ENCODE results near the gene ALB. TPM values are rescaled to one million over a fixed set of nuclear protein-coding genes. Genes with fewer than 3 reads are reported as not detected.

Gene ALB
- total and polyA plus RNA-seq, 2 experiments from 2014 or later, result not detected

DNA sequence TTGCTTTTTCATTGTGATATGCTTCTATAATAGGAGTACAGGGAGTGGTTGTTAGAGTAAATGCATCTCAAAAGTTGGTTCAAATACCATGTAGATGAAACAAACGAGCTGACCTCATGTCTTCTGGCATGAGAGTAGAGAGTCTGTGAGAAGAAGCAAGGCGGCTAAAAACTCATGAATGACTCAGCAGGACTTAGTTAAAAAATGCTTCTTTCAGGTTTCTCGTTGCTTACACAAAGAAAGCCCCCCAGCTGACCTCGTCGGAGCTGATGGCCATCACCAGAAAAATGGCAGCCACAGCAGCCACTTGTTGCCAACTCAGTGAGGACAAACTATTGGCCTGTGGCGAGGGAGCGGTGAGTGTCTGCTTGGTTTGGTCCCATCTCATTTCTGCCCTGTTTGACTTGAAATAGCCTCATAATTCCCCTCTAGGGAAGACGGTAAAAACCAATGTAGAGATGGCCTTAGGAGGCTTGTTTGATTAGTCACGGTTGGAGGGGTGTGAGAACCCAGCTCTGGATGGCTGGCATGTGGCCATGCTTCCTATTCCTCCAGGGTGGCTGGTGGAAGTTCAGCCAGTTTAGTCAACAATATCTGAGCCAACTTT, 46.4 kb downstream of the ALB start:
- in situ Hi-C loops (cut with MboI), result no loop called here
- Histone ChIP-seq H3K4me3 (peak overlapping the region; percentile 41), H3K9ac (peak overlapping the region; percentile 61)

DNA sequence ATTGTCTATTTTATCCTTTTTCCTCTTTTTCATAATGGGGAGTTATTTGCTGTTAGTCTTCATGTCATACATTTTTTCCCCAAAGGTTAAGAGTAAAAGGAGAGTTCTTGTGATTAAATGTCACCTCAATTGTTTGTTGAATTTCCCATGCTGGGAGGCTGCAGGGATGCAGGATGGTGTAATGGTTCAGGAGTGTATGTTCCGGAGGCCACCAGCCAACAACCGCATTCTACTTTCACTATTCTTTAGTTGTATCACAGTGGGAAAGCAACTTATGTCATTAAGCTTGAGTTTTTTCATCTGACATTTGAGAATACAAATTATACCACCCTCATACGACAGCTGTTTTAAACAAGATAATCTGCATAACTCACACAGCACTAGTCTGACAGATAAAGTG, 47.3 kb downstream of the ALB start:
- H3K27ac ChIP-seq, result peak overlapping the region; percentile 93
- TF ChIP-seq EZH2 (IDR thresholded peaks at IDR 0.05; ENCODE audit: insufficient read depth, poor library complexity, severe bottlenecking), result no peak
- no peak for TF ChIP-seq EZH2phosphoT487 (IDR thresholded peaks at IDR 0.05; ENCODE audit: insufficient read depth, low read depth)
- peaks cover 20% of the 10 kb centered on the region for H3F3A ChIP-seq (ENCODE audit: insufficient read depth)
- no peaks in the 10 kb centered on the region for H4K20me1 ChIP-seq (ENCODE audit: insufficient read depth)
- no peaks in the 10 kb centered on the region for H3K36me3 ChIP-seq (ENCODE audit: low read depth)
- in situ Hi-C loops (cut with MboI), result no loop called here
- 45 to 46% methylated on average over 3 of the region's 3 CpGs for WGBS, 2 experiments (ENCODE audit: low coverage in 1 of 2, low lambda C conversion rate in 2 of 2, missing lambda C conversion rate in 2 of 2)
- 0 out of 2 replicates have a peak overlapping the region, but pooled peaks have one; percentile 61 for H3K9ac ChIP-seq
- DNase-seq, result peak; percentile 58
- no peaks in the 10 kb centered on the region for H3K79me2 ChIP-seq (ENCODE audit: insufficient read depth)
- peaks cover 40% of the 10 kb centered on the region for H3K4me1 ChIP-seq (ENCODE audit: insufficient read depth)
- H2AFZ ChIP-seq, result no peak overlapping the region
- H3K4me2 ChIP-seq (ENCODE audit: unreplicated experiment), result peak overlapping the region; percentile 61
- H3K4me3 ChIP-seq, result no peak overlapping the region
- H3K9me3 ChIP-seq (ENCODE audit: low read depth), result no peaks in the 10 kb centered on the region
- H3K27me3 ChIP-seq (replicated peaks; ENCODE audit: insufficient read depth), result no peaks in the 10 kb centered on the region
- no peaks in the 10 kb centered on the region for H3K9me2 ChIP-seq (ENCODE audit: insufficient read depth)

More for the DNA sequence above, 46.4 kb downstream of the ALB start:
- Histone ChIP-seq H3K36me3 (ENCODE audit: low read depth) (no peaks in the 10 kb centered on the region), H3K9me3 (ENCODE audit: low read depth) (no peaks in the 10 kb centered on the region), H3K9me2 (ENCODE audit: insufficient read depth) (no peaks in the 10 kb centered on the region), H2AFZ (peak overlapping the region; percentile 80), H3K79me2 (ENCODE audit: insufficient read depth) (no peaks in the 10 kb centered on the region), H3F3A (ENCODE audit: insufficient read depth) (peaks cover 20% of the 10 kb centered on the region), H3K27me3 (replicated peaks; ENCODE audit: insufficient read depth) (no peaks in the 10 kb centered on the region), H3K4me2 (ENCODE audit: unreplicated experiment) (peak overlapping the region; percentile 61), H3K4me1 (ENCODE audit: insufficient read depth) (peaks cover 40% of the 10 kb centered on the region), H4K20me1 (ENCODE audit: insufficient read depth) (no peaks in the 10 kb centered on the region), H3K27ac (peak overlapping the region; percentile 93)
- peak; percentile 95 for DNase-seq
- no peak for TF ChIP-seq EZH2phosphoT487 (IDR thresholded peaks at IDR 0.05; ENCODE audit: insufficient read depth, low read depth)
- no peak for TF ChIP-seq EZH2 (IDR thresholded peaks at IDR 0.05; ENCODE audit: insufficient read depth, poor library complexity, severe bottlenecking)
- 39 to 44% methylated on average over 9 of the region's 9 CpGs for WGBS, 2 experiments (ENCODE audit: low coverage in 1 of 2, low lambda C conversion rate in 2 of 2, missing lambda C conversion rate in 2 of 2)

DNA sequence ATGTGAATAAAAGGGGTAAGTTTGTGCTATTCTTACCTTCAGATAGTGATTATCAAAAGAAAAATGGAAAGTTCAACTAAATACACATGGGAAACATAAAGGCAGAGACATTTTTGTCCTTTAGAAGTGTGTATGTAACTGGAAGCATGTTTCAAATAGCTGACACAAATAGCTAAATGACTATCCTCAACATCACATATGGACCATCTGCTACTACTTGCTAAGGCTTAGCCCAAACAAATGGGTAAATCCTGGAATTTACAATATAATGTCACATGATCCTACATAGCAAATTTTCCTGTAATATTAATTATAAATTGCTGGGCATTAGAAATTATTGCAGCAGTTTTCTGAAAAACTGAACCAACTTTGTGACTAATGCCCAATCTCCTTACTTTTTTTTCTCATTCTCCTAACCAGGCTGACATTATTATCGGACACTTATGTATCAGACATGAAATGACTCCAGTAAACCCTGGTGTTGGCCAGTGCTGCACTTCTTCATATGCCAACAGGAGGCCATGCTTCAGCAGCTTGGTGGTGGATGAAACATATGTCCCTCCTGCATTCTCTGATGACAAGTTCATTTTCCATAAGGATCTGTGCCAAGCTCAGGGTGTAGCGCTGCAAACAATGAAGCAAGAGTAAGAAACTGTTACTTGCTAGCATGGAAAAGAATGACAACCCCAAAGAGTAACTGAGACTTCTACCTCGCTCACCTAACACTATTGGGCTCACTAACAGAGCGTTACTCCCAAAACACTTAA, 48.1 kb downstream of the ALB start:
- no peak overlapping the region for H3K4me2 ChIP-seq (ENCODE audit: unreplicated experiment)
- no peak overlapping the region for H2AFZ ChIP-seq
- no peaks in the 10 kb centered on the region for H3K9me3 ChIP-seq (ENCODE audit: low read depth)
- DNase-seq, result peak; percentile 42
- H3K27me3 ChIP-seq (replicated peaks; ENCODE audit: insufficient read depth), result no peaks in the 10 kb centered on the region
- no peaks in the 10 kb centered on the region for H3K9me2 ChIP-seq (ENCODE audit: insufficient read depth)
- no peak overlapping the region for H3K4me3 ChIP-seq
- 82 to 84% methylated on average over 4 of the region's 4 CpGs for WGBS, 2 experiments (ENCODE audit: low coverage in 1 of 2, low lambda C conversion rate in 2 of 2, missing lambda C conversion rate in 2 of 2)
- H3K4me1 ChIP-seq (ENCODE audit: insufficient read depth), result peaks cover 40% of the 10 kb centered on the region
- no peaks in the 10 kb centered on the region for H3K36me3 ChIP-seq (ENCODE audit: low read depth)
- no peak overlapping the region for H3K27ac ChIP-seq
- H3K79me2 ChIP-seq (ENCODE audit: insufficient read depth), result no peaks in the 10 kb centered on the region
- TF ChIP-seq EZH2phosphoT487 (IDR thresholded peaks at IDR 0.05; ENCODE audit: insufficient read depth, low read depth) (no peak), EZH2 (IDR thresholded peaks at IDR 0.05; ENCODE audit: insufficient read depth, poor library complexity, severe bottlenecking) (no peak)
- peaks cover 20% of the 10 kb centered on the region for H3F3A ChIP-seq (ENCODE audit: insufficient read depth)
- no peaks in the 10 kb centered on the region for H4K20me1 ChIP-seq (ENCODE audit: insufficient read depth)
- in situ Hi-C loops (cut with MboI), result no loop called here
- H3K9ac ChIP-seq, result no peak overlapping the region

DNA sequence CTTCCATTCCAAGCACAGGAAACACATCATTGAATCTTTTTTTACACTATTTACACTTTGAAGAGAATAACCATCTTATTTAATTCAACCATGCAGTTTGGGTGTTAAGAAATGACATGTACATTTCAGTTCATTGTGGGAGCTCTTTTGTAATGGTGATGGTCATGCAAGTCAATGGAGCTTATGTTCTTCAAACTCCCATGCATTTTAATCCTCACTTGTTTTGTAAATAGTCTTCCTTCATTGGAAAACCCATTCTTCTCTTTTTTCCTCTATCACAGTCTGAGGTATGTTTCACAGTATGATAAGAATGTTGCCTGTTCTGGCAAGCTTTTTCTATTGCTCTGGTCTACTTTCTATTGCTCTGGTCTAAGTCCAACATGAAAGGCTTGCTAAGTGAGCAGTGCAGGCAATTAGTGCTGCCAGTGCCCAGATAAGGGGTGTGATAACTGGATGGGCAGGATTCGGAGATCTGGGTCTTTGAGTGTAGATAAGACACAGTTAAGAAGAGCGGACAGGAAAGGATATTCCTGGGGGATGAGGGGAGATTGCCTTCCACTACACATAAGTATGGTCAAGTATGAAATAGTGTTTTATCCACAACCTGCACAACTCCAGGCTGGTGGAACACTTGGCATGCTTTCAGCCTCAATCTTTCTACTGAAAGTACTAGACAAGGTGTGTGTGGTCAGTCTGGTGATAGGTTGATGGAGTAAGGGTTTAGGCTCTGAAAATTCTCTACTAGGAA, 49.0 kb downstream of the ALB start:
- WGBS, 2 experiments (ENCODE audit: low coverage in 1 of 2, low lambda C conversion rate in 2 of 2, missing lambda C conversion rate in 2 of 2), result 61 to 67% methylated on average over 2 of the region's 2 CpGs
- H3K4me3 ChIP-seq, result no peak overlapping the region
- H3K9me2 ChIP-seq (ENCODE audit: insufficient read depth), result no peaks in the 10 kb centered on the region
- H3K9me3 ChIP-seq (ENCODE audit: low read depth), result no peaks in the 10 kb centered on the region
- no peak overlapping the region for H3K4me2 ChIP-seq (ENCODE audit: unreplicated experiment)
- no peak overlapping the region for H2AFZ ChIP-seq
- no peaks in the 10 kb centered on the region for H4K20me1 ChIP-seq (ENCODE audit: insufficient read depth)
- DNase-seq, result no peak
- peaks cover 20% of the 10 kb centered on the region for H3F3A ChIP-seq (ENCODE audit: insufficient read depth)
- H3K9ac ChIP-seq, result no peak overlapping the region
- in situ Hi-C loops (cut with MboI), result no loop called here
- H3K27ac ChIP-seq, result no peak overlapping the region
- no peak for TF ChIP-seq EZH2phosphoT487 (IDR thresholded peaks at IDR 0.05; ENCODE audit: insufficient read depth, low read depth)
- no peak for TF ChIP-seq EZH2 (IDR thresholded peaks at IDR 0.05; ENCODE audit: insufficient read depth, poor library complexity, severe bottlenecking)
- no peaks in the 10 kb centered on the region for H3K79me2 ChIP-seq (ENCODE audit: insufficient read depth)
- H3K27me3 ChIP-seq (replicated peaks; ENCODE audit: insufficient read depth), result no peaks in the 10 kb centered on the region
- H3K4me1 ChIP-seq (ENCODE audit: insufficient read depth), result peaks cover 31% of the 10 kb centered on the region
- no peaks in the 10 kb centered on the region for H3K36me3 ChIP-seq (ENCODE audit: low read depth)
